ENCODE results near the gene NRXN3. TPM values are rescaled to one million over a fixed set of nuclear protein-coding genes. Genes with fewer than 3 reads are reported as not detected.

The NRXN3 gene
- polyA plus RNA-seq, 1 of the 3 experiments (the other 2 are of a cell fraction) = 1.6 TPM

DNA sequence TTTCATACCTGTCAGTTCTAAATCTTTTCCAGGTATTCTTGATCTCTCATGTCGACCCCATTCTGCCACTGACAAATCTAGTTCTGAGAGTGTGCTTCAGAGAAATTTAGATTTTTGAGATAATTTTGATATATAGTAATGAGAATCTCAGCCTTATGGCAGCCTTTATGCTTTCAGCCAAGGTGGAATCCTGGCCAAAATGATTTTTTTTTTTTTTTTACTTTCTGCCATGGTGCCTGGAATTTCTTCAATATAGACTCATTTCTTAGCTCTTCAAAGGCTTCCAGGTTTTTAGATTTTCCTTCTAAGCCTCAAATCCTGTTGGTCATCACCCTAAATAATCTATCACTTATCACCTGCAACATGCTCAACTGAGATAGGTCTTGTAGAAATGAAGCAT lies 926.6 kb downstream of the NRXN3 start:
- no peaks in the 10 kb centered on the region for H3K9me2 ChIP-seq
- H3K4me2 ChIP-seq = no peak overlapping the region
- H2AFZ ChIP-seq (ENCODE audit: low read depth) = no peak overlapping the region
- 22% methylated on average over 1 of the region's 1 CpG for WGBS (ENCODE audit: low lambda C conversion rate)
- no peaks in the 10 kb centered on the region for H3K9me3 ChIP-seq
- no peak overlapping the region for H3K27ac ChIP-seq (ENCODE audit: low read depth in 2 of 2, low read length in 1 of 2)
- no peaks in the 10 kb centered on the region for H4K20me1 ChIP-seq (ENCODE audit: insufficient read depth)
- ChIA-PET POLR2A (no interaction called here), CTCF (no interaction called here)
- no peaks in the 10 kb centered on the region for H3K79me2 ChIP-seq (ENCODE audit: insufficient read depth)
- no peaks in the 10 kb centered on the region; a peak in 1 of 4 replicates for H3K4me1 ChIP-seq (ENCODE audit: control insufficient read depth in 1 of 2, insufficient read depth in 2 of 2, low read depth in 1 of 2, low read length in 1 of 2)
- no peak overlapping the region for H3K9ac ChIP-seq
- H3K4me3 ChIP-seq (ENCODE audit: low read depth in 2 of 2, low read length in 1 of 2) = no peak overlapping the region
- H3F3A ChIP-seq (replicated peaks; ENCODE audit: insufficient read depth) = no peaks in the 10 kb centered on the region
- no peak for DNase-seq
- no peaks in the 10 kb centered on the region for H3K27me3 ChIP-seq (ENCODE audit: insufficient read depth)
- H3K36me3 ChIP-seq (replicated peaks in 1 of 2; ENCODE audit: control insufficient read depth in 1 of 2, insufficient read depth in 2 of 2, low read length in 1 of 2) = no peaks in the 10 kb centered on the region
- TF ChIP-seq, protein P1, sequence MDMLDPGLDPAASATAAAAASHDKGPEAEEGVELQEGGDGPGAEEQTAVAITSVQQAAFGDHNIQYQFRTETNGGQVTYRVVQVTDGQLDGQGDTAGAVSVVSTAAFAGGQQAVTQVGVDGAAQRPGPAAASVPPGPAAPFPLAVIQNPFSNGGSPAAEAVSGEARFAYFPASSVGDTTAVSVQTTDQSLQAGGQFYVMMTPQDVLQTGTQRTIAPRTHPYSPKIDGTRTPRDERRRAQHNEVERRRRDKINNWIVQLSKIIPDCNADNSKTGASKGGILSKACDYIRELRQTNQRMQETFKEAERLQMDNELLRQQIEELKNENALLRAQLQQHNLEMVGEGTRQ (IDR thresholded peaks at IDR 0.05; ENCODE audit: borderline replicate concordance, low read depth, low read length) = no peak

DNA sequence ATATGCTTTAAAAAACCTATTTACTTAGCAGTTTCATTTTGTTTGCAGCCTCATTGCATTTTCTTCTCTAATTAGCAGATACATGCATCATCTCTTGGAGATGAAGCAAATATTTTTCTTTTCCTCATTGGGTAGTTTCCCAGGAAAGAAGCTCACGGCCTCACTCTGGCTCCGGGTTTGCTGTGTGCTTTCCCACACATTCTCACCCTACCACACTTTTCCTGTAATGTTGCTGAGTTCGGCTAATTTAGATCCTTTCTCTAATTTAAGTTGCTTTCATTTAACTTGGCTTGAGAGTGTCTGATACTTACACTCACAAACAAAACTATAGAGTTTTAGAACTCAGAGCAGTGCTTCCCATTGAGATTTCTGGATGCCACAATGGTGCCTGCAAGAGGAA lies 928.2 kb downstream of the NRXN3 start:
- H4K20me1 ChIP-seq (ENCODE audit: insufficient read depth) = no peaks in the 10 kb centered on the region

More for the DNA sequence above, 928.2 kb downstream of the NRXN3 start:
- WGBS (ENCODE audit: low lambda C conversion rate) = 56% methylated on average over 3 of the region's 3 CpGs
- Histone ChIP-seq H2AFZ (ENCODE audit: low read depth) (peak overlapping the region; percentile 37), H3K4me2 (no peak overlapping the region), H3K27ac (ENCODE audit: low read depth in 2 of 2, low read length in 1 of 2) (peak overlapping the region in 1 of 2 experiments; percentile 32; a peak in 1 of 4 replicates), H3K4me1 (ENCODE audit: control insufficient read depth in 1 of 2, insufficient read depth in 2 of 2, low read depth in 1 of 2, low read length in 1 of 2) (no peaks in the 10 kb centered on the region), H3K9ac (no peak overlapping the region), H3F3A (replicated peaks; ENCODE audit: insufficient read depth) (no peaks in the 10 kb centered on the region), H3K79me2 (ENCODE audit: insufficient read depth) (no peaks in the 10 kb centered on the region), H3K9me3 (no peaks in the 10 kb centered on the region), H3K27me3 (ENCODE audit: insufficient read depth) (no peaks in the 10 kb centered on the region), H3K9me2 (no peaks in the 10 kb centered on the region), H3K36me3 (replicated peaks in 1 of 2; ENCODE audit: control insufficient read depth in 1 of 2, insufficient read depth in 2 of 2, low read length in 1 of 2) (no peaks in the 10 kb centered on the region), H3K4me3 (ENCODE audit: low read depth in 2 of 2, low read length in 1 of 2) (no peak overlapping the region)
- ChIA-PET POLR2A (no interaction called here), CTCF (no interaction called here)
- no peak for TF ChIP-seq ELF1 (IDR thresholded peaks at IDR 0.05)
- TF ChIP-seq, protein P2, sequence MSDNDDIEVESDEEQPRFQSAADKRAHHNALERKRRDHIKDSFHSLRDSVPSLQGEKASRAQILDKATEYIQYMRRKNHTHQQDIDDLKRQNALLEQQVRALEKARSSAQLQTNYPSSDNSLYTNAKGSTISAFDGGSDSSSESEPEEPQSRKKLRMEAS (IDR thresholded peaks at IDR 0.05; ENCODE audit: low read depth) = no peak
- no peak for TF ChIP-seq NRF1 (IDR thresholded peaks at IDR 0.05; ENCODE audit: low read depth, low read length)
- TF ChIP-seq, protein P3, sequence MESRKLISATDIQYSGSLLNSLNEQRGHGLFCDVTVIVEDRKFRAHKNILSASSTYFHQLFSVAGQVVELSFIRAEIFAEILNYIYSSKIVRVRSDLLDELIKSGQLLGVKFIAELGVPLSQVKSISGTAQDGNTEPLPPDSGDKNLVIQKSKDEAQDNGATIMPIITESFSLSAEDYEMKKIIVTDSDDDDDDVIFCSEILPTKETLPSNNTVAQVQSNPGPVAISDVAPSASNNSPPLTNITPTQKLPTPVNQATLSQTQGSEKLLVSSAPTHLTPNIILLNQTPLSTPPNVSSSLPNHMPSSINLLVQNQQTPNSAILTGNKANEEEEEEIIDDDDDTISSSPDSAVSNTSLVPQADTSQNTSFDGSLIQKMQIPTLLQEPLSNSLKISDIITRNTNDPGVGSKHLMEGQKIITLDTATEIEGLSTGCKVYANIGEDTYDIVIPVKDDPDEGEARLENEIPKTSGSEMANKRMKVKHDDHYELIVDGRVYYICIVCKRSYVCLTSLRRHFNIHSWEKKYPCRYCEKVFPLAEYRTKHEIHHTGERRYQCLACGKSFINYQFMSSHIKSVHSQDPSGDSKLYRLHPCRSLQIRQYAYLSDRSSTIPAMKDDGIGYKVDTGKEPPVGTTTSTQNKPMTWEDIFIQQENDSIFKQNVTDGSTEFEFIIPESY (IDR thresholded peaks at IDR 0.05; ENCODE audit: borderline replicate concordance, low read depth) = no peak
- TF ChIP-seq, protein P4, sequence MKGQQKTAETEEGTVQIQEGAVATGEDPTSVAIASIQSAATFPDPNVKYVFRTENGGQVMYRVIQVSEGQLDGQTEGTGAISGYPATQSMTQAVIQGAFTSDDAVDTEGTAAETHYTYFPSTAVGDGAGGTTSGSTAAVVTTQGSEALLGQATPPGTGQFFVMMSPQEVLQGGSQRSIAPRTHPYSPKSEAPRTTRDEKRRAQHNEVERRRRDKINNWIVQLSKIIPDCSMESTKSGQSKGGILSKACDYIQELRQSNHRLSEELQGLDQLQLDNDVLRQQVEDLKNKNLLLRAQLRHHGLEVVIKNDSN (IDR thresholded peaks at IDR 0.05; ENCODE audit: borderline replicate concordance, low read depth) = no peak
- no peak for TF ChIP-seq GABPA (IDR thresholded peaks at IDR 0.05; ENCODE audit: low read depth)
- no peak for DNase-seq

Measured in SK-N-SH (cell line).